OCI-LY3 (cell line): ENCODE measurements around the gene A3GALT2.

ENCODE experiments used
- EZH2phosphoT487 ChIP-seq: fragments of 200-600 bp; shearing (Covaris generic); IDR thresholded peaks from 2 replicates; pipeline ENCODE4 v1.6.1; 2018; ENCODE audit warnings: antibody characterized with exemption, mixed run types, low read depth
- TF ChIP-seq, protein P1 (sequence below): fragments of 200-600, 300-600 bp; sonication (generic); IDR thresholded peaks from 2 replicates; pipeline ENCODE4 v1.5.1; 2014; ENCODE audit warnings: antibody characterized with exemption, low read length, low read depth

DNA sequence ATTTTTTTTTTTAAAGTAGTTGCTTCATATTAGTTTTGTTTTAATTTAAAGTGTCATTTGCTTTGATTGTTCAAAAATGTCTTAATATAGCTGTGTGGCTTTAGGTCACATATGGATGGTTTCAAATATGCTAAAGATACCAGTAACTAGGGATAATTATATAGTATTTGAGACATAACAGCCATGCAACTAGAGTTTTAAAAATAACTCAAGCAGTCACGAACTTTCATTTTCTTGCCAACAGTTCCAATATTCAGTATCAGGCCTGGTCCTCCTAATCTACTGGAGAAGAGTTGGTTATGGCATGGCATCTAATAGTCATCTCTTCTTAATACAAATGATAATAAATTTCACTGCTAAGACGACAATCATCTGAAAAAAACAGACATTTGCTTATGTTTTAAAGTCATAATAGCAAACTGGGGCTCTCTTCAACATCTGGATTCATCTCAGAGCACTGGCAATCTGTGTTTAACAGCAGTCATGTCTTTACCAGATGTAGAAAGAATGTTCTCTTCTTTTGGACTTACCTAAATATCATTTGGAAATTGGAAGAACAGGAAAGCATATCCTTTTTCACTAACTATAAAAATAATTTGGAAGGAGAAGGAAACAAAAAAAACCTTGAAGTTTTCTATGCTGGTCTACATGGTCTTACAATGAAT is 24.1 kb upstream of the A3GALT2 start:
- TF ChIP-seq, protein P1, sequence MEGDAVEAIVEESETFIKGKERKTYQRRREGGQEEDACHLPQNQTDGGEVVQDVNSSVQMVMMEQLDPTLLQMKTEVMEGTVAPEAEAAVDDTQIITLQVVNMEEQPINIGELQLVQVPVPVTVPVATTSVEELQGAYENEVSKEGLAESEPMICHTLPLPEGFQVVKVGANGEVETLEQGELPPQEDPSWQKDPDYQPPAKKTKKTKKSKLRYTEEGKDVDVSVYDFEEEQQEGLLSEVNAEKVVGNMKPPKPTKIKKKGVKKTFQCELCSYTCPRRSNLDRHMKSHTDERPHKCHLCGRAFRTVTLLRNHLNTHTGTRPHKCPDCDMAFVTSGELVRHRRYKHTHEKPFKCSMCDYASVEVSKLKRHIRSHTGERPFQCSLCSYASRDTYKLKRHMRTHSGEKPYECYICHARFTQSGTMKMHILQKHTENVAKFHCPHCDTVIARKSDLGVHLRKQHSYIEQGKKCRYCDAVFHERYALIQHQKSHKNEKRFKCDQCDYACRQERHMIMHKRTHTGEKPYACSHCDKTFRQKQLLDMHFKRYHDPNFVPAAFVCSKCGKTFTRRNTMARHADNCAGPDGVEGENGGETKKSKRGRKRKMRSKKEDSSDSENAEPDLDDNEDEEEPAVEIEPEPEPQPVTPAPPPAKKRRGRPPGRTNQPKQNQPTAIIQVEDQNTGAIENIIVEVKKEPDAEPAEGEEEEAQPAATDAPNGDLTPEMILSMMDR: no peak
- TF ChIP-seq EZH2phosphoT487: no peak
